ENCODE results near the gene GPS1.

Gene GPS1

DNA sequence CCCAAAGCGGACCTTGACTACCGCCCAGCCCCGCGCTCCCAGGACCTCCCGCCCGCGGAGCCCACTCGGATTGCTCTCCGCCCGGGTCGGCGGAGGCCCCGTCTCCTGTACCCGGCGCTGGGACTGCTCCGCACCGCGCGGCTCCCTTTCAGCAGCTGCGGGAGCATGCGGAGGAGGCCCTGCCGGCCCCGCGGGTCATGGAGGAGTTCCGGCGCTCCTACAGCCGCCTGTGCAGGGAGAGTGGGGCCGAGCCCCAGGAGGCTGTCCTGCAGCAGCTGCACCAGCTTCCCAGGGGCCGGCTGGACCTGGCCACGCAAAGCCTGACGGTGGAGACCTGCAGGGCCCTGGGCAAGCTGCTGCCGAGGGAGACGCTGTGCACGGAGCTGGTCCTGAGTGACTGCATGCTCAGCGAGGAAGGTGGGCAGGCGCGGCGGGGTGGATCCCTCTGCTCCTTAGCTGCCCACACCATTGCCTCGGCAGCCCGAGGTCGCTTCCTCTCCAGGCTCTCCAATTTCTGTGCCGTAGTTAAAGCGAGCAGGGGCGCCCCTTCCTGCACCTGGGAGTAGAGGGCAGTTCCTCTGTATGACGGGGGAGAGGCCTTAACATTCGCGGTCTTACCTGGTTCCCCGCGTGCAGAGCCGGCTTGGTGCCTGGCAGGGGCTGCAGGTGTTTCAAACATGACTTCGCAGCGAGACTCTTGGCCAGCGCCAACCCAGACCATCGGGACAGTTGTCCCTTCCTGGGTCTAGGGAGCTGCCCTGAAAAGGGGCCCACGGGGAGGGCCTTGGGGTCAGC, 28.1 kb upstream of the GPS1 start:
- in situ Hi-C loops (cut with MboI; ENCODE audit: low pct_unique_long_range_greater_than_20kb, low sequenced_read_pairs): no loop called here
- peak; percentile 52 for DNase-seq

DNA sequence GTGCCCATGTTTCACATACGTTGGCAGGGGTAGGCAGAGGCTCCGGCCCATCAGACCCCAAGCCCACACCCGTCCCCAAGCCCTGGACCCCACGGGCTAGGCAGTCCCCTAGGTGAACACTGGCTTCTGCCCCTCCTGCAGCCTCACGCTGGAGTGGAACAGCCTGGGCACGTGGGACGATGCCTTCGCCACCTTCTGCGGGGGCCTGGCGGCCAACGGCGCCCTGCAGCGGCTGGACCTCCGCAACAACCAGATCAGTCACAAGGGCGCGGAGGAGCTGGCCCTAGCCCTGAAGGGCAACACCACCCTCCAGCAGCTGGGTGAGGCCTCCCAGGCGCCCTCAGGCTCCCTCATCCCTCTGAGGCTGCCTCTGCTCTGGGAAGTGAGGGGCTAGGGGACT, 26.8 kb upstream of the GPS1 start:
- in situ Hi-C loops (cut with MboI; ENCODE audit: low pct_unique_long_range_greater_than_20kb, low sequenced_read_pairs): no loop called here
- DNase-seq: no peak

DNA sequence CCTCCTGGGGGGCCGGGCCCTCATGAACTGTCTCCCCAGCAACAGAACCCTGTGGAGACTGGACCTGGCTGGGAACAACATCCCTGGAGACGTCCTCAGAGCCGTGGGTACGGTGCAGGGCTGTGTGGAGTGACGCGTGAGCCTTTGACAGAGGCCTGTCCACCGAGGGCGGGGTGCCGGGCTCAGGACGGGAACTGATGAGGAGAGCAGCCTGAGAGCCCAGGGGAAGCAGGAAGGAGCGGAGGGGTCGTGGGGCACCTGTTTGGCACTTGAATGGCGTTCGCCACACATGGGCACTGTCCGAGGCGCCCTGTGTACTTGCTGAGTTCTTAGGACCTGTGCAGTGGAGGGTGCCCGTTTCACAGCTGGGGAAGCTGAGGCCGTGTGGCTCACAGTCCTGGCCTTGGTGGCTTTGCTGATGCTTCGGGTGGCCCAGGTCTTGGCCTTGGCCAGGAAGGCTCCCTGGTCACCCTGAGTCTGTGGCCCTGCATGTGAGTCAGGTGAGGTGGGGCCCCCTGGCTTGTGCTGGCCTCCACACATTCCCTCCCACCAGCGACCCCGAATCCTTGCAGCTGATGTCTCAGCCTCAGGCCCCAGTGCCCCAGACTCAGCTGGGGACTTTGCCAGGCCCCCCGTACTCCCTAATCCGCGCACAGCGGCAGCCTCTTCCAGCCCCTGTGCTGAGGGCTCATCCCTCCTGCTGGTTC, 26.1 kb upstream of the GPS1 start:
- no peak for DNase-seq
- in situ Hi-C loops (cut with MboI; ENCODE audit: low pct_unique_long_range_greater_than_20kb, low sequenced_read_pairs): no loop called here

DNA sequence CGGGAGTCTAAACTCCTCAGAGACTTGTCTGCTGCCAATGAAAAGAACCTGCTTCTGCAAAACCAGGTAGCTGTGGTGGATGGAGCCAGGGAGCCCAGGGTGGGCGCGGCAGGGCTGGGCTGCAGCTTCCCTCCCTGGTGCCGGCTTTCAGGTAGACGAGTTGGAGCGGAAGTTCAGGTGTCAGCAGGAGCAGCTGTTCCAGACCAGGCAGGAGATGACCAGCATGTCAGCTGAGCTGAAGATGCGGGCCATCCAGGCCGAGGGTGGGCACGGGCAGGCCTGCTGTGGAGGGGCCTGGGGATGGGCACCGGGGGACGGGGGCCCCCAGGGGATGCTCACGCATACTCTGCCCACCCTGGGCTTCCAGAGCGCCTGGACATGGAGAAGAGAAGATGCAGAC, 23.5 kb upstream of the GPS1 start:
- in situ Hi-C loops (cut with MboI; ENCODE audit: low pct_unique_long_range_greater_than_20kb, low sequenced_read_pairs): no loop called here
- no peak for DNase-seq

DNA sequence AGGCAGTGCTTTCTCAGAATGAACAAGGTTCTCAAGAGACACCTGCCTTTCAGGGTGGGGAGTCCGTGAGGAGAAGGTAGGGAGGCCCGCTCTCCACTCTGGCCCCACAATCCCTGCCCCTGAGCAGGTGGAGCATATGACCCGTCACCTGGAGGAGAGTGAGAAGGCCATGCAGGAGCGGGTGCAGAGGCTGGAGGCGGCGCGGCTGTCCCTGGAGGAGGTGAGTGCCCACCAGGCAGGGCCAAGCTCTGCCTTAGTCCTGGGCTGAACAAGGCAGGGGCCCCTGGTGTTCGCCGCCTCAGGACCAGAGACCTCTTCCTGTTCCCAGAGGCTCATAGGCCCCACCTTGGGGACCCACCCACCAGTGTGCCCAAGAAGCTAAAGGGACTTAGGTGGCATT, 22.7 kb upstream of the GPS1 start:
- in situ Hi-C loops (cut with MboI; ENCODE audit: low pct_unique_long_range_greater_than_20kb, low sequenced_read_pairs): no loop called here
- no peak for DNase-seq

GRCh38 chr17:82029391-82029790, 22.3 kb upstream of the GPS1 start:
- DNase-seq: no peak
- in situ Hi-C loops (cut with MboI; ENCODE audit: low pct_unique_long_range_greater_than_20kb, low sequenced_read_pairs): no loop called here

- no peak for DNase-seq
- in situ Hi-C loops (cut with MboI; ENCODE audit: low pct_unique_long_range_greater_than_20kb, low sequenced_read_pairs): no loop called here
Measured at GRCh38 chr17:82029990-82030469, 21.7 kb upstream of the GPS1 start.

DNA sequence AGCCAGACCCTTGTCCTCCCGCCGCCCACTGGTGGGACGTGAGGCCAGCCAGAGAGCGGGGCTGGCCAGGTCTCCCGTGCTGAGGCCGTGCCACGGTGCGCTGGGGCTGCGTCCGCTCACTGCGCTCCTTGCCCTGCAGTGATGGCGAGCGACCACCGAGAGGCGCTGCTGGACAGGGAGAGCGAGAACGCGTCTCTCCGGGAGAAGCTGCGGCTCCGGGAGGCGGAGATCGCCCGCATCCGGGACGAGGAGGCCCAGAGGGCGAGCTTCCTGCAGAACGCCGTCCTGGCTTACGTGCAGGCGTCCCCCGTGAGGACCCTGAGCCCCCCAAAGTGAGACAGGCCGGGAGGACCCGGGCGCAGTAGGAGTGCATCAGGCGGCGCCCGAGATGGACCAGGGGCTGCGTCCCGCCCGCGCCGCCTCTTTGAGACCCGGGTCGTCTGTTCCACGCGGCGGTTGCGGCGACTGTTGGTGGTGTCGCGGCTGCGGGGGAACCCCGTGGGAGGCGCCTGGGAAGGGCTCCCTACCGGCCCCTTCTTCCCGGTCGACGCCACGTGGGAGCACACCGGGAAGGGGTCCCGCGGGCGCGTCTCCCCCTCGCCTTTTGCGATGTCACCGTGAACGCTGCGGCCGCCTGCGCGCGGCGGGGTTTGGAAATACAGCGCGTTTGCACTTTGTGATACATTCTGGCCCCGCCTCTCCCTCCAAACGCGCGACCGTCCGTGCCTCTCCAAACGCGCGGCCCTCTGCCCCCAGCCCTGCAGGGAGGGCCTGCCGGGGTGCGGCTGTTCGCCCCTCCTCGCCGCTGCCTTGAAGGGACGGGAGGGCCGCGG, 21.0 kb upstream of the GPS1 start:
- in situ Hi-C loops (cut with MboI; ENCODE audit: low pct_unique_long_range_greater_than_20kb, low sequenced_read_pairs): no loop called here
- peak; percentile 86 for DNase-seq

- in situ Hi-C loops (cut with MboI; ENCODE audit: low pct_unique_long_range_greater_than_20kb, low sequenced_read_pairs): no loop called here
- DNase-seq: no peak
Measured at GRCh38 chr17:82031303-82031884, 20.3 kb upstream of the GPS1 start, which contains the start of gene RAC3. Gene RAC3 (plus strand): TSS chr17:82031678. CDS start chr17:82031762, 84 bp downstream.

GRCh38 chr17:82031885-82032627, 19.6 kb upstream of the GPS1 start:
- in situ Hi-C loops (cut with MboI; ENCODE audit: low pct_unique_long_range_greater_than_20kb, low sequenced_read_pairs): no loop called here
- peak; percentile 35 for DNase-seq

GRCh38 chr17:82033359-82034085, 18.2 kb upstream of the GPS1 start:
- DNase-seq: no peak
- in situ Hi-C loops (cut with MboI; ENCODE audit: low pct_unique_long_range_greater_than_20kb, low sequenced_read_pairs): no loop called here

DNA sequence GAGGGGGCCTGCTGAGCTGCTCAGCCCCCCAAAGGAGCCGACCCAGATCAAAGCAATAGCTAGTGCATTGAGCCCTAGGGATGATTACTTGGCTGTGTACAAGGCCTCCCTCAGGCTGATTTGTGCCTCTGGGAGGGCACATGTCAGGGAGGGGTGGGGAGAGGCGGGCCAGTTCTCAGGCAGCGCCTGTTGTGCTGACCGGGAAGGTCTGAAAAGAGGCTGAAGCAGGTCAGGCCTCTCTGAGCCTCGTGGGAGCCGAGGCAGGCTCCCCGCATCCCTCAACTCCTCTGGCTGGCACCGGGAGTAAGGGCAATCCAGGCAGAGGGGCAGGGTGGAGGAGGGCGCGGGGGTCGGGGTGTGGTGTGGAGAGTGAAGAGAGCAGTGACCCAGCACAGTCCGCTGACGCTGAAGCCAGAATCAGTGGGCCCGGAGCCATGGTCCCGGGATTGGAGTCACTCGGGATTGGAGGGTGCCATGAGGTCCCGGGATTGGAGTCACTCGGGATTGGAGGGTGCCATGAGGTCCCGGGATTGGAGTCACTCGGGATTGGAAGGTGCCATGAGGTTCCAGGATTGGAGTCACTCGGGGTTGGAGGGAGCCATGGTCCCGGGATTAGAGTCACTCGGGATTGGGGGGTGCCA, 17.2 kb upstream of the GPS1 start:
- in situ Hi-C loops (cut with MboI; ENCODE audit: low pct_unique_long_range_greater_than_20kb, low sequenced_read_pairs): no loop called here
- DNase-seq: no peak

GRCh38 chr17:82035488-82035887, 16.2 kb upstream of the GPS1 start:
- no peak for DNase-seq
- in situ Hi-C loops (cut with MboI; ENCODE audit: low pct_unique_long_range_greater_than_20kb, low sequenced_read_pairs): no loop called here

DNA sequence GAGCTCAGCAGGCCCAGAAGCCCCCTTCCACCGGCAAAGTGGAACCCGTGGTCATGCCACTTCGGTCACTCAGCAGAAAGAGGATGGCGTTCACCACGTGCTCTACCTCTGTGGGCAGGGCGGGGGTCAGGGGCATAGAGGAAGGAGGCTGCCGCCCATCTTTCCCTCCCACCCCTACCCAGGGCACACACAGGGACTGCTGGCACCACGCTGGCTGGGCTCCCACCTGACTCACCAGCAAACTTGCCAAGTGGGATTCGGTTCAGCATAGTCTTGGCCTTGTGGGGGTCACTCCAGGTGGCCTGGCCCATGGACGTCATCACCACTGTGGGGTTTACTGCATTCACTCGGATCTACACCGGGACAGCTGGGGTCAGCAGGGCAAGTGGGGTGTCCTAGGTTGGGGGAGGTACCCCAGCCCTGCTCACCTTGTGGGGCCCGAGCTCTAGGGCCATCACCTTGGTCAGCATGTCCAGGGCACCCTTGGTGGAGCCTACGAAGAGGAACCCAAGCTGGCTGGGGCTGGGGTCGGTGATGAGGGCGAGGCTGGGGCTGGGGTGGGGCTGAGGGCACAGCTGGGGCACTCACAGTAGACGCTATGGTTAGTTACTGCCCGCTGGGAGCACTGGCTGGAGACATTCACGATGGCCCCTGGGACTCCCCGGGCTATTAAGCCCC, 15.6 kb upstream of the GPS1 start:
- no peak for DNase-seq
- in situ Hi-C loops (cut with MboI; ENCODE audit: low pct_unique_long_range_greater_than_20kb, low sequenced_read_pairs): no loop called here

- no peak for DNase-seq
- in situ Hi-C loops (cut with MboI; ENCODE audit: low pct_unique_long_range_greater_than_20kb, low sequenced_read_pairs): no loop called here
Measured at GRCh38 chr17:82036634-82037091, 15.0 kb upstream of the GPS1 start.

DNA sequence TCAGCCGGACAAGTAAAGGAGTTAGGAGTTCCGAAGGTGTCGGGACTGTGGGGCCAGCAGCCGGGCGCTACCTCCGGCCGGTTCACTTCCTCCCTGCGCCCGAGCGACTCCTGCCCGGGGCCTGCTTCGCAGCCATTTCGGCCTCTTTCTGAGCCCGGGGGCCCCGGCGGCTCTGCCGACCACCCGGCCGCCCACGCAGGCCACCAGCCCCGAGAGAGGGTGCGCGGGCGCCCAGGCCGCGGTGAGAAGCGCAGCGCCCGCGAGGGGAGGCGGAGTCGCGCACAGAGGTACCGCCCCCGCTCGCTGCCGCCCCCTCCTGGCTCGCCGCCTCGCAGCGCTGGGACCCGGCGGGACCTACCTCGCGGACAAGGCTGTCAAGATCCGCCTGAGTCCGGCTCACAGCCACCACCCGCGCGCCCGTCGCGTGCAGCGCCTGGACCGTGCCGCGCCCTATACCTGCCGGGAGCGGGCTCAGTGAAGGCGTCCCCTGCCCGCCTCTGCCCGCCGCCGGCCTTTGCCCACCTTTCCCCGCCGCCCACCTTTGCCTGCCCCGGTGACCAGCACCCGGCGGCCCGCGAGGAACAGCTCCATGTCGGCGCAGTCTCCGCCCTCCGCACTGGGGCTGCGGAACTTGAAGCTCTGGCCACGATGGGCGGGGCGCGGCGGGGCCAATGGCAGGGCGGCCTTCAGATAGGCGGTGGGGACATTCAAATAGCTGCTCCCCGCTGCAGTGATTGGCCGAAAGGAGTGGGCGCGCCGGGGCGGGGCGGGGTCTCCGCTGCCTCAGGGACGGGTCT, 14.4 kb upstream of the GPS1 start, which contains the start of gene DCXR:
TSS of gene DCXR (minus strand) at position 606 of the 797 bp plus-strand sequence. CDS start at position 591, 15 bp downstream.
- peak; percentile 97 for DNase-seq
- in situ Hi-C loops (cut with MboI; ENCODE audit: low pct_unique_long_range_greater_than_20kb, low sequenced_read_pairs): no loop called here

Measured in KBM-7 (cell line).